ENCODE measurements around the gene TRRAP.

TRRAP gene

DNA sequence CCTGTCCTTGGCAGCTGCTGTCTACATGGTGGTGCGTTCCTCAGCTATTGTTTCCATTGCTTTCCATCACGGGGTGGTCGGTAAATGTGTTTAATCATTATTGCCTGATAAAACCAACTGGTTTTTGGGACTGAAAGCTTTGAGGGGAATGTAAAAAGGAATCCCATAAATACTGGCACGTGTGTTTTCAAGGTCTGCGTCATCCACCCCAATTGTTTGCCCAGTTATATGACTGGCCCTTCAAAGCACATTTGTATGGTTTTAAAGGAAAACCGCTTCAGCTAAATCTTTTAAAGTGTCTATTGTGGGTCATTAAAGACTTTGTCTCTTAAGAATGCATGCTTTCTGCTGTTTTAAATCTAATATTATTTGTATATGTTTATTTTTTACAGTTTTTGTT, 65.0 kb downstream of the TRRAP start:
- Histone ChIP-seq H3K27me3 (replicated peaks) (no peaks in the 10 kb centered on the region), H3K36me3 (replicated peaks) (peaks cover 62% of the 10 kb centered on the region), H3K4me3 (ENCODE audit: low read depth, low read length) (no peak overlapping the region), H3K27ac (no peak overlapping the region)
- DNase-seq: no peak
- in situ Hi-C loops (cut with HindIII; ENCODE audit: low pct_ligation_motif_present, low sequenced_read_pairs): no loop called here
- TF ChIP-seq, protein P1, sequence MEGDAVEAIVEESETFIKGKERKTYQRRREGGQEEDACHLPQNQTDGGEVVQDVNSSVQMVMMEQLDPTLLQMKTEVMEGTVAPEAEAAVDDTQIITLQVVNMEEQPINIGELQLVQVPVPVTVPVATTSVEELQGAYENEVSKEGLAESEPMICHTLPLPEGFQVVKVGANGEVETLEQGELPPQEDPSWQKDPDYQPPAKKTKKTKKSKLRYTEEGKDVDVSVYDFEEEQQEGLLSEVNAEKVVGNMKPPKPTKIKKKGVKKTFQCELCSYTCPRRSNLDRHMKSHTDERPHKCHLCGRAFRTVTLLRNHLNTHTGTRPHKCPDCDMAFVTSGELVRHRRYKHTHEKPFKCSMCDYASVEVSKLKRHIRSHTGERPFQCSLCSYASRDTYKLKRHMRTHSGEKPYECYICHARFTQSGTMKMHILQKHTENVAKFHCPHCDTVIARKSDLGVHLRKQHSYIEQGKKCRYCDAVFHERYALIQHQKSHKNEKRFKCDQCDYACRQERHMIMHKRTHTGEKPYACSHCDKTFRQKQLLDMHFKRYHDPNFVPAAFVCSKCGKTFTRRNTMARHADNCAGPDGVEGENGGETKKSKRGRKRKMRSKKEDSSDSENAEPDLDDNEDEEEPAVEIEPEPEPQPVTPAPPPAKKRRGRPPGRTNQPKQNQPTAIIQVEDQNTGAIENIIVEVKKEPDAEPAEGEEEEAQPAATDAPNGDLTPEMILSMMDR (IDR thresholded peaks at IDR 0.05; ENCODE audit: low read depth, low read length, missing control alignments): no peak

DNA sequence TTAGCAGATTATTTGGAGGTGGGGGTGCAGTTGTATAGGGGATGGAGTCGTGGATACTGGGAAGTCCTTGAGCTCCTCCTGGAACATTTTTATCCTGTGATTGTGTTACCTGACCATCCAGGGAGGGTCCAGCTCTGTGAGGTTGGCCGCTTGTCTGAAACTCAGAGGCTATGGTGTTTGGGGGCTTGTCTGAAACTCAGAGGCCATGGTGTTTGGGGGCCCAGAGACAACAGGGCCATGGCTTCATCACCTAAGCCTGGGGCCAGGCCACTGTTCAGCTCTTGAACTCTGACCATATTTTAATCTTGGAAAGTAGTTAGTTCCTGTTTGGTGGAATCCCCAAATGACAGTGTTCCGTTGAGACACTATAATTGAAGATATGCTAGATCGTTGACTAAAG, 66.1 kb downstream of the TRRAP start:
- Histone ChIP-seq H3K27ac (no peak overlapping the region), H3K27me3 (replicated peaks) (no peaks in the 10 kb centered on the region), H3K4me3 (ENCODE audit: low read depth, low read length) (no peak overlapping the region), H3K36me3 (replicated peaks) (peaks cover 65% of the 10 kb centered on the region)
- TF ChIP-seq, protein P1 (IDR thresholded peaks at IDR 0.05; ENCODE audit: low read depth, low read length, missing control alignments): no peak
- in situ Hi-C loops (cut with HindIII; ENCODE audit: low pct_ligation_motif_present, low sequenced_read_pairs): no loop called here
- no peak for DNase-seq

DNA sequence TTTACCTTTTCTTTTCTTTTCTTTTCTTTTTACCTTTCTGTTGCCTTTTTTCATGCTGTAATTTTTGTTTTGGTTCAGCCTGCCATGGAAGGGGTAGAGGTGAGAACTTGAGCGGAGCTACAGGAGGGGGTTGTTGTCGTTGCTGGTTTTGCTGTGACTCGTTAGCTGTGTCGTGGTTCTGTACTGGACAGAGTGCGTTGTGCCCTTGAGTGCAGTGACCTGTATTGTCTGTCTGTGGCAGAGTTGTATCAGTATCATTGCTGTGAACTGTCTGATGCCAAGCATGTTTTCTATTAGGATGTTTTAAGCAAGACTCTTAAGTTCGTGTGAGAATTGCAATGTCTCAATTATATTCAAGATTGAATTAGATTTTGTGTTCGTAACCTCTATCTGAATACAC, 67.5 kb downstream of the TRRAP start:
- Histone ChIP-seq H3K36me3 (replicated peaks) (peaks cover 68% of the 10 kb centered on the region), H3K27me3 (replicated peaks) (no peaks in the 10 kb centered on the region), H3K4me3 (ENCODE audit: low read depth, low read length) (no peak overlapping the region), H3K27ac (no peak overlapping the region)
- in situ Hi-C loops (cut with HindIII; ENCODE audit: low pct_ligation_motif_present, low sequenced_read_pairs): no loop called here
- DNase-seq: no peak
- TF ChIP-seq, protein P1 (IDR thresholded peaks at IDR 0.05; ENCODE audit: low read depth, low read length, missing control alignments): no peak

DNA sequence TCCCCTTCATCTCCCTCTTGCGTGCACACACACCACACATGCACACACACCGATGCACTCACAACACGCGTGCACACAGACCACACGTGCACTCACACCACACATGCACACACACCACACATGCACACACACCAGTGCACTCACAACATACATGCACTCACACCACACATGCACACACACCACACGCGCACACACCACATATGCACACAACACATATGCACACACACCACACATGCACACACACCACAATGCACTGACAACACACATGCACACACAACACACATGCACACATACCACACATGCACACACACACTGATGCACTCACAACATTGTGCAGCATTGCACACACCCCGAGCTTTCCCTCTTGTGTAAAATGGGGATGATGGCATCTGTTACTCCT, 68.1 kb downstream of the TRRAP start:
- Histone ChIP-seq H3K27ac (no peak overlapping the region), H3K36me3 (replicated peaks) (peaks cover 68% of the 10 kb centered on the region), H3K4me3 (ENCODE audit: low read depth, low read length) (no peak overlapping the region), H3K27me3 (replicated peaks) (no peaks in the 10 kb centered on the region)
- in situ Hi-C loops (cut with HindIII; ENCODE audit: low pct_ligation_motif_present, low sequenced_read_pairs): no loop called here
- no peak for DNase-seq
- TF ChIP-seq, protein P1 (IDR thresholded peaks at IDR 0.05; ENCODE audit: low read depth, low read length, missing control alignments): no peak

DNA sequence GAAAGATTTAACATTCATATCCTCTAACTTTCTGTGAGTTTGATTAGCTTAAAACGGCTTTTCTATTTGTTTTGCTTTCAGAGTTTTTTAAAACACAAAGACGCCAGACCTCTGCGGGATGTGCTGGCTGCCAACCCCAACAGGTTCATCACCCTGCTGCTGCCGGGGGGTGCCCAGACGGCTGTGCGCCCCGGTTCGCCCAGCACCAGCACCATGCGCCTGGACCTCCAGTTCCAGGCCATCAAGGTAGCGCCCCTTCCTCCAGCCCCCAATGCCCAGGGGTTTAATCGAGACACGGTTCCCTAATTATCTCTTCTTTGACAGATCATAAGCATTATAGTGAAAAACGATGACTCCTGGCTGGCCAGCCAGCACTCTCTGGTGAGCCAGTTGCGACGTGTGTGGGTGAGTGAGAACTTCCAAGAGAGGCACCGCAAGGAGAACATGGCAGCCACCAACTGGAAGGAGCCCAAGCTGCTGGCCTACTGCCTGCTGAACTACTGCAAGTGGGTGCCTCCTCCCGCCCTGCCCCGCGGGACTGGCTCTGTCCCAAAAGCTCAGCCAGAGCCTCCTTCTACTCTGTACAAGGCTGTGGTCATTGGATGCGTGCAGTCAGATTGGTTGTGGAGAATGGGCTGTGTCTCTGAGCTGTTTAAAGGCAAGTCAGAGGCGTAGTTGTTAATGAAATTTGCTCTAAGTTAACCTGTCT, 71.2 kb downstream of the TRRAP start:
- TF ChIP-seq, protein P1 (IDR thresholded peaks at IDR 0.05; ENCODE audit: low read depth, low read length, missing control alignments): no peak
- no peak for DNase-seq
- in situ Hi-C loops (cut with HindIII; ENCODE audit: low pct_ligation_motif_present, low sequenced_read_pairs): no loop called here
- H3K27ac ChIP-seq: no peak overlapping the region
- H3K27me3 ChIP-seq (replicated peaks): no peaks in the 10 kb centered on the region
- peaks cover 71% of the 10 kb centered on the region for H3K36me3 ChIP-seq (replicated peaks)
- H3K4me3 ChIP-seq (ENCODE audit: low read depth, low read length): no peak overlapping the region

DNA sequence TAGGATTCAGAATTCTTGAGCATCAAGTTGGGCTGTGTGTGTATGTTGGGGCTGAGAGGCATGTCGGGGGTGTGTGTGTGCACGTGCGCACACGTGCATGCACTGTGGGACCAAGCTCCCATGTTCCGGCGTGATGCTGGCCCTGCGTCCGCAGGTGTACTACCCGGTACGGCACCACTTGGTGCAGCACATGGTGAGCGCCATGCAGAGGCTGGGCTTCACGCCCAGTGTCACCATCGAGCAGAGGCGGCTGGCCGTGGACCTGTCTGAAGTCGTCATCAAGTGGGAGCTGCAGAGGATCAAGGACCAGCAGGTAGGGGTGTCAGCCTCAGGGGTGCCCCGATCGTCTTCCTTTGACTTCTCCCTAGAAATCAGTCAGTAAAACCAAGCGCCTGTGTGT, 77.7 kb downstream of the TRRAP start:
- TF ChIP-seq, protein P1 (IDR thresholded peaks at IDR 0.05; ENCODE audit: low read depth, low read length, missing control alignments): no peak
- DNase-seq: no peak
- Histone ChIP-seq H3K36me3 (replicated peaks) (peaks cover 70% of the 10 kb centered on the region), H3K4me3 (ENCODE audit: low read depth, low read length) (no peak overlapping the region), H3K27me3 (replicated peaks) (no peaks in the 10 kb centered on the region), H3K27ac (no peak overlapping the region)
- in situ Hi-C loops (cut with HindIII; ENCODE audit: low pct_ligation_motif_present, low sequenced_read_pairs): no loop called here
